Brain microvascular endothelial cell (primary cell): ENCODE results near the gene CCDC38.

ENCODE experiments used
- DNase-seq: peaks from one replicate; pipeline ENCODE4 v3.0.0-alpha.2; 2020
- H3K27ac ChIP-seq: fragments of 250-450 bp; sonication (Bioruptor Pico); 2 replicates; pipeline ENCODE4 v1.5.1; 2020; ENCODE audit warnings: mild to moderate bottlenecking, moderate library complexity
- H3K27me3 ChIP-seq: fragments of 250-450 bp; sonication (Bioruptor Pico); replicated peaks from 2 replicates; pipeline ENCODE4 v1.5.1; 2020; ENCODE audit warnings: mild to moderate bottlenecking
- H3K36me3 ChIP-seq: fragments of 250-450 bp; sonication (Bioruptor Pico); replicated peaks from 2 replicates; pipeline ENCODE4 v1.5.1; 2020; ENCODE audit warnings: mild to moderate bottlenecking
- H3K4me3 ChIP-seq: 2 replicates; pipeline ENCODE4 v1.5.1; 2011; ENCODE audit warnings: low read depth, mild to moderate bottlenecking, control low read depth, low read length, moderate library complexity
- in situ Hi-C: cut with HindIII; loops from 2 replicates; pipeline ENCODE4 v1.10.0; 2017; ENCODE audit warnings: low sequenced_read_pairs, low pct_ligation_motif_present
- TF ChIP-seq, protein P1 (sequence below): IDR thresholded peaks from 2 replicates; pipeline ENCODE4 v1.5.1; 2011; ENCODE audit warnings: low read depth, mild to moderate bottlenecking, moderate library complexity, low read length, control low read depth, inconsistent platforms; ENCODE audit errors: missing control alignments

CCDC38 gene

DNA sequence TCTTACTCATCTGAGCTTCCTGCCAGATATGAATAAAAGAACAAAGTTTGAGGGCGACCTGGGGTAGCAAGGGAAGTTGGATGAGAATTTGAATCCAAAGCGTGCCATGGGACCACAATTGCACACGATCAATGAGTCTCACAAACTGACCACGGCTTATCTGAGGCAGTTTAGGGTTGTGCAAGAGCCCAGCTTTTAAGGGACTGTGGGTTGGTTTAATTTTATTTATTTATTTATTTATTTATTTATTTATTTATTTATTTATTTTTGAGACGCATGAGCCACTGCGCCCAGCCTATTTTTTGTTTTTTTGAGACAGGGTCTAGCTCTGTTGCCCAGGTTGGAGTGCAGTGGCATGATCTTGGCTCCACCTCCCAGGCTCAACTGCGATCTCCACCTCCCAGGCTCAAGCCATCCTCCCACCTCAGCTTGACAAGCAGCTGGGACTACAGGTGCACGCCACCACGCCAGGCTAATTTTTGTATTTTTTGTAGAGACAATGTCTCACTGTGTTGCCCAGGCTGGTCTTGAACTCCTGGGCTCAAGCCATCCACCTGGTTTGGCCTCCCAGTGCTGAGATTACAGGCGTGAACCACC, 1.8 kb upstream of the CCDC38 start:
- no peak for DNase-seq
- in situ Hi-C loops, result no loop called here
- TF ChIP-seq, protein P1, sequence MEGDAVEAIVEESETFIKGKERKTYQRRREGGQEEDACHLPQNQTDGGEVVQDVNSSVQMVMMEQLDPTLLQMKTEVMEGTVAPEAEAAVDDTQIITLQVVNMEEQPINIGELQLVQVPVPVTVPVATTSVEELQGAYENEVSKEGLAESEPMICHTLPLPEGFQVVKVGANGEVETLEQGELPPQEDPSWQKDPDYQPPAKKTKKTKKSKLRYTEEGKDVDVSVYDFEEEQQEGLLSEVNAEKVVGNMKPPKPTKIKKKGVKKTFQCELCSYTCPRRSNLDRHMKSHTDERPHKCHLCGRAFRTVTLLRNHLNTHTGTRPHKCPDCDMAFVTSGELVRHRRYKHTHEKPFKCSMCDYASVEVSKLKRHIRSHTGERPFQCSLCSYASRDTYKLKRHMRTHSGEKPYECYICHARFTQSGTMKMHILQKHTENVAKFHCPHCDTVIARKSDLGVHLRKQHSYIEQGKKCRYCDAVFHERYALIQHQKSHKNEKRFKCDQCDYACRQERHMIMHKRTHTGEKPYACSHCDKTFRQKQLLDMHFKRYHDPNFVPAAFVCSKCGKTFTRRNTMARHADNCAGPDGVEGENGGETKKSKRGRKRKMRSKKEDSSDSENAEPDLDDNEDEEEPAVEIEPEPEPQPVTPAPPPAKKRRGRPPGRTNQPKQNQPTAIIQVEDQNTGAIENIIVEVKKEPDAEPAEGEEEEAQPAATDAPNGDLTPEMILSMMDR, result no peak
- Histone ChIP-seq H3K4me3 (no peak overlapping the region), H3K27ac (no peak overlapping the region), H3K36me3 (no peaks in the 10 kb centered on the region), H3K27me3 (peaks cover 4% of the 10 kb centered on the region)

- TF ChIP-seq, protein P1, result peak; percentile 20
- peak; percentile 16 for DNase-seq
- H3K4me3 ChIP-seq, result peak within 1 kb of the TSS; percentile 74
- H3K36me3 ChIP-seq, result no peaks in the 10 kb centered on the region
- H3K27ac ChIP-seq, result no peak within 1 kb of the TSS
- H3K27me3 ChIP-seq, result peaks cover 4% of the 10 kb centered on the region
- in situ Hi-C loops, result no loop called here
Observed at GRCh38 chr12:95943330-95943842, 972 bp upstream of the CCDC38 start, which contains the start of gene AMDHD1. Gene AMDHD1 (plus strand): TSS chr12:95943331. CDS start chr12:95943399, 68 bp downstream.

DNA sequence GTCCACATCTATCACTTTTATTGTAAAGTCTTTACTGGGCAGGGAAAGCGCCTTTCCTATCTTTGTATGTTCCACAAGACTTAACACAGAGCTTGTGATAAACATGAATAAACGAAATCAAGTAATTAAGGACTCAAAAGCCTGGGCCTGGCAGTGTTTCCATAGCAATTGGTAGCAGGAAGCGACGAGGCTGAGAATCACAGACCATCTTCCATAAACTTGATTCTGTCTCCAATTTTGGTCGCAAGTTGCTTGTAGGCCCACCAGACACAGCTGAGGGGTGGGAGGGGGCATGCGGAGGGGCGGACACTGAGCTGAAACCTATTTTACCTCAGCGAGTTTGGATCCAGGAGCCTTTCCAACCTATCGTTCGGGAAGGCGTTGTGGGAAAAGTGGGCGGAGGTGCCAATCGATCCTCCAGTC, 302 bp downstream of the CCDC38 start:
- H3K4me3 ChIP-seq, result peak overlapping the region; percentile 74
- TF ChIP-seq, protein P1, result no peak
- H3K27me3 ChIP-seq, result peaks cover 4% of the 10 kb centered on the region
- in situ Hi-C loops, result no loop called here
- no peaks in the 10 kb centered on the region for H3K36me3 ChIP-seq
- no peak for DNase-seq
- no peak overlapping the region for H3K27ac ChIP-seq

GRCh38 chr12:95940514-95940913, 1.9 kb downstream of the CCDC38 start:
- Histone ChIP-seq H3K27ac (no peak overlapping the region), H3K4me3 (no peak overlapping the region), H3K36me3 (no peaks in the 10 kb centered on the region), H3K27me3 (no peaks in the 10 kb centered on the region)
- in situ Hi-C loops, result no loop called here
- TF ChIP-seq, protein P1, result no peak
- no peak for DNase-seq

GRCh38 chr12:95922231-95922630, 20.2 kb downstream of the CCDC38 start:
- Histone ChIP-seq H3K4me3 (no peak overlapping the region), H3K36me3 (no peaks in the 10 kb centered on the region), H3K27me3 (no peaks in the 10 kb centered on the region), H3K27ac (no peak overlapping the region)
- in situ Hi-C loops, result no loop called here
- DNase-seq, result peak; percentile 59
- TF ChIP-seq, protein P1, result no peak

DNA sequence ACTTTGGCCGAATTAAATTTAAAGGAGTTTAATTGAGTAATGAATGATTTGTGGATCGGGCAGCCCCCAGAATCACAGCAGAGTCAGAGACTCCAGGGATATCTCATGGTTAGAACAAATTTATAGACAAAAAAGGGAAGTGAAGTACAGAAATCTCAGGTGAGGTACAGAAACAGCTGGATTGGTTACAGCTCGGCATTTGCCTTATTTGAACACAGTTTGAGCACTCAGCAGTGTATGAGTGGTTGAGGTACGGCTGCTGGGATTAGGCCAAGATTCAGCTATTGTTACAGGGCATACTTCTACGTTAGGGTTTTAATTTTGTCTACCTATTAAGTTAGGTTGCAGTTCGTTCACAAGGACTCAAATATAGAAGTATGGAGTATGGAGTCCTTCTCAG, 23.3 kb downstream of the CCDC38 start:
- TF ChIP-seq, protein P1, result no peak
- H3K4me3 ChIP-seq, result no peak overlapping the region
- no peaks in the 10 kb centered on the region for H3K27me3 ChIP-seq
- no peak overlapping the region for H3K27ac ChIP-seq
- in situ Hi-C loops, result no loop called here
- no peaks in the 10 kb centered on the region for H3K36me3 ChIP-seq
- no peak for DNase-seq
